MM.1S (cell line): ENCODE results near the gene LGALS8.
"Not testable (repeated sequence)": the region's sequence is repeated elsewhere in the genome, so short reads cannot be mapped to it uniquely, and the experiment has no call there.

Source experiments
- DNase-seq: peaks from one replicate; pipeline ENCODE4 v3.0.0-alpha.2; 2015
- H2AFZ ChIP-seq: fragments of 300-600 bp; sonication (generic); 2 replicates; pipeline ENCODE4 v1.6.0; 2016; ENCODE audit warnings: antibody characterized with exemption, low read length
- H3F3A ChIP-seq: fragments of 300-600 bp; sonication (generic); 2 replicates; pipeline ENCODE4 v1.6.1; 2016; ENCODE audit warnings: mild to moderate bottlenecking, antibody characterized with exemption, low read length, moderate library complexity, mixed read lengths; ENCODE audit not compliant: insufficient read depth
- H3K27ac ChIP-seq: fragments of 300-600 bp; sonication (generic); 2 replicates; pipeline ENCODE4 v1.5.1; 2016; ENCODE audit warnings: mild to moderate bottlenecking, low read length
- H3K27me3 ChIP-seq: fragments of 300-600 bp; sonication (generic); replicated peaks from 2 replicates; pipeline ENCODE4 v1.6.0; 2016; ENCODE audit warnings: low read length; ENCODE audit not compliant: insufficient read depth
- H3K36me3 ChIP-seq: fragments of 300-600 bp; sonication (generic); replicated peaks from 2 replicates; pipeline ENCODE4 v1.6.1; 2016; ENCODE audit warnings: mild to moderate bottlenecking, low read length, mixed read lengths; ENCODE audit not compliant: insufficient read depth
- H3K4me1 ChIP-seq: fragments of 300-600 bp; sonication (generic); 2 replicates; pipeline ENCODE4 v1.6.1; 2016; ENCODE audit warnings: low read length, mixed read lengths
- H3K4me2 ChIP-seq: fragments of 300-600 bp; sonication (generic); 2 replicates; pipeline ENCODE4 v1.6.0; 2016; ENCODE audit warnings: low read depth, low read length
- H3K4me3 ChIP-seq: fragments of 300-600 bp; sonication (generic); 2 replicates; pipeline ENCODE4 v1.5.1; 2016; ENCODE audit warnings: low read length, mixed read lengths
- H3K79me2 ChIP-seq: fragments of 300-600 bp; sonication (generic); 2 replicates; pipeline ENCODE4 v1.6.1; 2016; ENCODE audit warnings: mixed run types, low read length, mixed read lengths
- H3K9ac ChIP-seq: fragments of 300-600 bp; sonication (generic); 2 replicates; pipeline ENCODE4 v1.6.1; 2016; ENCODE audit warnings: low read length, mixed read lengths
- H3K9me2 ChIP-seq: fragments of 300-600 bp; sonication (generic); replicated peaks from 2 replicates; pipeline ENCODE4 v1.6.1; 2016; ENCODE audit warnings: mild to moderate bottlenecking, low read length, mixed read lengths; ENCODE audit not compliant: insufficient read depth
- H3K9me3 ChIP-seq: fragments of 300-600 bp; sonication (generic); replicated peaks from 2 replicates; pipeline ENCODE4 v1.6.1; 2016; ENCODE audit warnings: mild to moderate bottlenecking, low read length, mixed read lengths; ENCODE audit not compliant: insufficient read depth
- H4K20me1 ChIP-seq: fragments of 300-600 bp; sonication (generic); 2 replicates; pipeline ENCODE4 v1.6.1; 2016; ENCODE audit warnings: mild to moderate bottlenecking, low read length, moderate library complexity, mixed read lengths; ENCODE audit not compliant: insufficient read depth
- EZH2 ChIP-seq: fragments of 300-600 bp; sonication (generic); optimal IDR thresholded peaks from 2 replicates; pipeline ENCODE3; 2017; ENCODE audit warnings: low read depth, mild to moderate bottlenecking, antibody characterized with exemption, low read length, mixed read lengths
- EZH2phosphoT487 ChIP-seq: fragments of 300-600 bp; sonication (generic); IDR thresholded peaks from 2 replicates; pipeline ENCODE4 v1.6.1; 2018; ENCODE audit warnings: antibody characterized with exemption, low read length
- TF ChIP-seq, protein P1 (sequence below): fragments of 300-600 bp; sonication (generic); IDR thresholded peaks from 2 replicates; pipeline ENCODE4 v1.5.1; 2016; ENCODE audit warnings: antibody characterized with exemption, low read length, mixed read lengths

Gene LGALS8

DNA sequence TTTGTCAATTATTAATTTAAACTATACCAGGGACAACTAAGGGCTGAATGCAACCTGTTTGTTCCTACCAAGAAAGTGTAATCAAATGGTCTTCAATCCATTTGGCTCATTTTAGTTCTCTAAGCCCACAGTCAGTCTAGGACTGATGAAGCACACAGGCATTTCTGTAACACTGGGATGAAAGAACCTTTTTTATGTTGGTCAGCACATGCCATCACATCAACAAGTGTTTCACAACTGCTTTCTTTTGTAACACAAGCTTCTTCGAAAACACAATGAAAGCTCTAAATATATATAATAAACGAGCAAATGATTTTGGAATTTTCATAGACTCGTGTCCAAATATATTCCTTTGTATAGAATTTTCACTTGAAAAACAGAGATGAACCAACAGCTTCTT lies 51.7 kb downstream of the LGALS8 start:
- H2AFZ ChIP-seq, result no peak overlapping the region
- H3K27ac ChIP-seq, result no peak overlapping the region
- no peaks in the 10 kb centered on the region for H4K20me1 ChIP-seq
- H3K9ac ChIP-seq, result no peak overlapping the region
- no peaks in the 10 kb centered on the region for H3K27me3 ChIP-seq
- H3K4me3 ChIP-seq, result no peak overlapping the region
- H3K79me2 ChIP-seq, result no peaks in the 10 kb centered on the region
- no peak overlapping the region for H3K4me2 ChIP-seq
- DNase-seq, result no peak
- H3K9me3 ChIP-seq, result no peaks in the 10 kb centered on the region
- no peaks in the 10 kb centered on the region for H3F3A ChIP-seq
- no peaks in the 10 kb centered on the region for H3K9me2 ChIP-seq
- peaks cover 16% of the 10 kb centered on the region for H3K36me3 ChIP-seq
- H3K4me1 ChIP-seq, result no peaks in the 10 kb centered on the region
- TF ChIP-seq, protein P1, sequence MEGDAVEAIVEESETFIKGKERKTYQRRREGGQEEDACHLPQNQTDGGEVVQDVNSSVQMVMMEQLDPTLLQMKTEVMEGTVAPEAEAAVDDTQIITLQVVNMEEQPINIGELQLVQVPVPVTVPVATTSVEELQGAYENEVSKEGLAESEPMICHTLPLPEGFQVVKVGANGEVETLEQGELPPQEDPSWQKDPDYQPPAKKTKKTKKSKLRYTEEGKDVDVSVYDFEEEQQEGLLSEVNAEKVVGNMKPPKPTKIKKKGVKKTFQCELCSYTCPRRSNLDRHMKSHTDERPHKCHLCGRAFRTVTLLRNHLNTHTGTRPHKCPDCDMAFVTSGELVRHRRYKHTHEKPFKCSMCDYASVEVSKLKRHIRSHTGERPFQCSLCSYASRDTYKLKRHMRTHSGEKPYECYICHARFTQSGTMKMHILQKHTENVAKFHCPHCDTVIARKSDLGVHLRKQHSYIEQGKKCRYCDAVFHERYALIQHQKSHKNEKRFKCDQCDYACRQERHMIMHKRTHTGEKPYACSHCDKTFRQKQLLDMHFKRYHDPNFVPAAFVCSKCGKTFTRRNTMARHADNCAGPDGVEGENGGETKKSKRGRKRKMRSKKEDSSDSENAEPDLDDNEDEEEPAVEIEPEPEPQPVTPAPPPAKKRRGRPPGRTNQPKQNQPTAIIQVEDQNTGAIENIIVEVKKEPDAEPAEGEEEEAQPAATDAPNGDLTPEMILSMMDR, result no peak

- no peaks in the 10 kb centered on the region for H4K20me1 ChIP-seq
- H3F3A ChIP-seq, result no peaks in the 10 kb centered on the region
- no peaks in the 10 kb centered on the region for H3K9me3 ChIP-seq
- peaks cover 16% of the 10 kb centered on the region for H3K36me3 ChIP-seq
- no peak overlapping the region for H3K4me3 ChIP-seq
- no peak for DNase-seq
- H3K9ac ChIP-seq, result no peak overlapping the region
- no peak overlapping the region for H2AFZ ChIP-seq
- no peak for TF ChIP-seq EZH2phosphoT487
- TF ChIP-seq EZH2, result no peak
- TF ChIP-seq, protein P1, result no peak
- H3K27me3 ChIP-seq, result no peaks in the 10 kb centered on the region
- H3K9me2 ChIP-seq, result no peaks in the 10 kb centered on the region
- no peaks in the 10 kb centered on the region for H3K79me2 ChIP-seq
- H3K27ac ChIP-seq, result no peak overlapping the region
- no peak overlapping the region for H3K4me2 ChIP-seq
- no peaks in the 10 kb centered on the region for H3K4me1 ChIP-seq
Measured at GRCh38 chr1:236576004-236576403, 52.2 kb downstream of the LGALS8 start.

GRCh38 chr1:236577041-236577440 lies 53.3 kb downstream of the LGALS8 start:
- H3K36me3 ChIP-seq, result peaks cover 15% of the 10 kb centered on the region
- H3K27ac ChIP-seq, H3K9ac ChIP-seq, H3K4me1 ChIP-seq, H3K9me3 ChIP-seq, H3K27me3 ChIP-seq, H2AFZ ChIP-seq, H3K79me2 ChIP-seq, H3K9me2 ChIP-seq, H3K4me2 ChIP-seq, H3K4me3 ChIP-seq, H3F3A ChIP-seq, DNase-seq, H4K20me1 ChIP-seq: not testable (repeated sequence)

- no peaks in the 10 kb centered on the region for H3K79me2 ChIP-seq
- no peaks in the 10 kb centered on the region for H3K4me1 ChIP-seq
- H3K9me2 ChIP-seq, result no peaks in the 10 kb centered on the region
- no peak overlapping the region for H3K4me2 ChIP-seq
- H3K27me3 ChIP-seq, result no peaks in the 10 kb centered on the region
- no peak for DNase-seq
- no peaks in the 10 kb centered on the region for H3K9me3 ChIP-seq
- no peak overlapping the region for H3K27ac ChIP-seq
- H3K36me3 ChIP-seq, result peaks cover 8% of the 10 kb centered on the region
- H2AFZ ChIP-seq, result no peak overlapping the region
- TF ChIP-seq, protein P1, result no peak
- TF ChIP-seq EZH2phosphoT487 (no peak), EZH2 (no peak)
- H3K4me3 ChIP-seq, result no peak overlapping the region
- H3F3A ChIP-seq, result no peaks in the 10 kb centered on the region
- no peaks in the 10 kb centered on the region for H4K20me1 ChIP-seq
- no peak overlapping the region for H3K9ac ChIP-seq
Measured at GRCh38 chr1:236578661-236579060, 54.9 kb downstream of the LGALS8 start.

GRCh38 chr1:236580404-236580803 lies 56.6 kb downstream of the LGALS8 start:
- H3K4me3 ChIP-seq, H3K27ac ChIP-seq, H3K4me1 ChIP-seq, H3K9me3 ChIP-seq, H3K9me2 ChIP-seq, H4K20me1 ChIP-seq, H3K4me2 ChIP-seq, H3K27me3 ChIP-seq, DNase-seq, H2AFZ ChIP-seq, H3K79me2 ChIP-seq, H3F3A ChIP-seq, H3K9ac ChIP-seq: not testable (repeated sequence)
- H3K36me3 ChIP-seq, result peaks cover 19% of the 10 kb centered on the region
